GM23248 (cell line): ENCODE measurements around the gene DENND5A.

ENCODE experiments used
- EZH2 ChIP-seq: fragments of 200-600 bp; sonication (generic); IDR thresholded peaks from 2 replicates; pipeline ENCODE4 v1.6.1; 2018; ENCODE audit warnings: antibody characterized with exemption, mild to moderate bottlenecking; ENCODE audit not compliant: insufficient read depth, poor library complexity, severe bottlenecking
- EZH2phosphoT487 ChIP-seq: fragments of 200-600 bp; sonication (generic); IDR thresholded peaks from 2 replicates; pipeline ENCODE4 v1.6.1; 2018; ENCODE audit warnings: antibody characterized with exemption, moderate library complexity, mild to moderate bottlenecking, low read depth; ENCODE audit not compliant: insufficient read depth

GRCh38 chr11:9089636-9090035 is 175.5 kb downstream of the DENND5A start:
- TF ChIP-seq EZH2, result no peak
- TF ChIP-seq EZH2phosphoT487, result no peak
